Parathyroid adenoma (tissue), 2 donors: ENCODE results near the gene GABRG3.

Experiments
- H2AFZ ChIP-seq: fragments of 300-600 bp; sonication (generic); one replicate; pipeline ENCODE4 v1.7.0; 2017; ENCODE audit warnings: antibody characterized with exemption, mild to moderate bottlenecking
- H3K27ac ChIP-seq: fragments of 300-600 bp; sonication (generic); one replicate; pipeline ENCODE4 v1.7.0; 2017
- H3K27me3 ChIP-seq: fragments of 300-600 bp; sonication (generic); one replicate; pipeline ENCODE4 v1.7.0; 2017; ENCODE audit warnings: low read length; ENCODE audit not compliant: control insufficient read depth, insufficient read depth
- H3K36me3 ChIP-seq: fragments of 300-600 bp; sonication (generic); one replicate; pipeline ENCODE4 v1.7.0; 2017; ENCODE audit warnings: low read length; ENCODE audit not compliant: control insufficient read depth, insufficient read depth
- H3K4me1 ChIP-seq: fragments of 300-600 bp; sonication (generic); one replicate; pipeline ENCODE4 v1.7.0; 2017; ENCODE audit warnings: control low read depth
- H3K4me2 ChIP-seq: fragments of 300-600 bp; sonication (generic); one replicate; pipeline ENCODE4 v1.7.0; 2017; ENCODE audit warnings: low read length
- H3K4me3 ChIP-seq: fragments of 300-600 bp; sonication (generic); one replicate; pipeline ENCODE4 v1.7.0; 2017; ENCODE audit warnings: low read depth, low read length
- H3K79me2 ChIP-seq: fragments of 300-600 bp; sonication (generic); one replicate; pipeline ENCODE4 v1.7.0; 2017; ENCODE audit warnings: control low read depth
- H3K9ac ChIP-seq: fragments of 300-600 bp; sonication (generic); one replicate; pipeline ENCODE4 v1.7.0; 2017; ENCODE audit warnings: mild to moderate bottlenecking
- H3K9me3 ChIP-seq: fragments of 300-600 bp; sonication (generic); one replicate; pipeline ENCODE4 v1.7.0; 2017; ENCODE audit warnings: low read length; ENCODE audit not compliant: control insufficient read depth
- CTCF ChIP-seq: fragments of 300-600 bp; sonication (generic); IDR thresholded peaks from one replicate; pipeline ENCODE4 v1.7.0; 2017; ENCODE audit warnings: antibody characterized with exemption, mild to moderate bottlenecking
- donor health status: primary hyperparathyroidism.

GABRG3 gene

GRCh38 chr15:27323801-27324200 is 352.8 kb downstream of the GABRG3 start:
- H2AFZ ChIP-seq = no peak overlapping the region
- H3K4me1 ChIP-seq = no peaks in the 10 kb centered on the region
- H3K9me3 ChIP-seq = no peaks in the 10 kb centered on the region
- H3K27me3 ChIP-seq = no peaks in the 10 kb centered on the region
- TF ChIP-seq CTCF = no peak
- no peak overlapping the region for H3K4me2 ChIP-seq
- no peak overlapping the region for H3K4me3 ChIP-seq
- H3K79me2 ChIP-seq = no peaks in the 10 kb centered on the region
- no peaks in the 10 kb centered on the region for H3K36me3 ChIP-seq
- H3K9ac ChIP-seq = no peak overlapping the region
- H3K27ac ChIP-seq = no peak overlapping the region

GRCh38 chr15:27324886-27325615 is 354.1 kb downstream of the GABRG3 start:
- Histone ChIP-seq H3K4me3 (no peak overlapping the region), H3K4me2 (no peak overlapping the region), H3K9ac (no peak overlapping the region), H3K9me3 (no peaks in the 10 kb centered on the region), H2AFZ (no peak overlapping the region), H3K27me3 (no peaks in the 10 kb centered on the region), H3K27ac (no peak overlapping the region), H3K36me3 (no peaks in the 10 kb centered on the region), H3K79me2 (no peaks in the 10 kb centered on the region), H3K4me1 (no peaks in the 10 kb centered on the region)
- no peak for TF ChIP-seq CTCF

DNA sequence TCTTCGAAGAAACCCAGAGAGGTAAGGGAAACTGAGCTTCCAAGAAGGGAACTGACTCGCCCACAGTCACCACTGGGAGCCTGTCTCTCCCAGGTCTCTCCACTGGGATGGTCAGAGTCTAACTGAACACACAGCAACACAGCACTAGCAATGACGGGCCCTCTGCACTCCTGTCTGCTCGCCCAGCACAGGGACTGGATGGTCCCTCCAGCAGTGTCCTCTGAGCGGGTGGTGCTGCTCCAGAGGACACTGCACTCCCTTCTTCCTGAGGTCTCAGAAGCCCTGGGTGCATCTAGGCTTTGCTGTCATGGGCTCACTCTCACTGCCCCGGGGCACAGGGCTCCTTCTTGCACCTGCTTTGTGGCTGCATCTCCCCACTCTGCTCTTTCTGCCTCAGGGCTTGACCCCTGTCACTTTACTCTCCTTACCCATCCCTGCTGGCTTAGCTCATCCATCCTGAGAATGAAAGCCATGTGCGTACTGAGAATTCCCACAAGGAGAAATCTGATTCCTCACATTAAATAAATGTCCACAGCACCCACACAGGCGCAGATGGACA is 356.6 kb downstream of the GABRG3 start:
- no peak overlapping the region for H3K27ac ChIP-seq
- H3K27me3 ChIP-seq = no peaks in the 10 kb centered on the region
- H3K9ac ChIP-seq = no peak overlapping the region
- H3K4me3 ChIP-seq = no peak overlapping the region
- no peaks in the 10 kb centered on the region for H3K9me3 ChIP-seq
- no peaks in the 10 kb centered on the region for H3K36me3 ChIP-seq
- H3K4me2 ChIP-seq = no peak overlapping the region
- TF ChIP-seq CTCF = no peak
- H3K4me1 ChIP-seq = no peaks in the 10 kb centered on the region
- H2AFZ ChIP-seq = no peak overlapping the region
- no peaks in the 10 kb centered on the region for H3K79me2 ChIP-seq

GRCh38 chr15:27328186-27328585 is 357.2 kb downstream of the GABRG3 start:
- Histone ChIP-seq H3K9ac (no peak overlapping the region), H3K36me3 (no peaks in the 10 kb centered on the region), H3K27me3 (no peaks in the 10 kb centered on the region), H2AFZ (no peak overlapping the region), H3K27ac (no peak overlapping the region), H3K79me2 (no peaks in the 10 kb centered on the region), H3K4me3 (no peak overlapping the region), H3K4me2 (no peak overlapping the region), H3K4me1 (no peaks in the 10 kb centered on the region), H3K9me3 (no peaks in the 10 kb centered on the region)
- no peak for TF ChIP-seq CTCF

DNA sequence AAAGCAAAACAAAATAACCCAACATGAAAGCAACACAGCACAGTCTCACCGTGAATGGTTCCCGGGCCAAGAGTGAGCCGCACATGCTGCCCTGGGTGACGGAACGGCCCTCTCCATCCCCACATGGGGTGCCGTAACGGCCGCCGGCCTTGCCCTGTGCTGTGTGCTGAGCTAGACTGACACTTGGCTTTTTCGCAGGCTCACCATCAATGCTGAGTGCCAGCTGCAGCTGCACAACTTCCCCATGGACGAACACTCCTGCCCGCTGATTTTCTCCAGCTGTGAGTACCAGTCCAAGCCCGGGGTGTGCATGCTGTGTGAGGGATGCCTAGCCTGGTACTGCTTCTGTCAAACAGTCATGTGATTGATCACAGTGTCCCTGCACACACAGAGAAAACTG is 357.6 kb downstream of the GABRG3 start:
- Histone ChIP-seq H2AFZ (no peak overlapping the region), H3K4me1 (no peaks in the 10 kb centered on the region), H3K27me3 (no peaks in the 10 kb centered on the region), H3K9me3 (no peaks in the 10 kb centered on the region), H3K4me3 (no peak overlapping the region), H3K9ac (no peak overlapping the region), H3K27ac (no peak overlapping the region), H3K79me2 (no peaks in the 10 kb centered on the region), H3K4me2 (no peak overlapping the region), H3K36me3 (no peaks in the 10 kb centered on the region)
- no peak for TF ChIP-seq CTCF
